IMR-90 (cell line): Measurements from ENCODE around the gene KRT8. TPM values are rescaled to one million over a fixed set of nuclear protein-coding genes. Genes with fewer than 3 reads are reported as not detected.

Experiments used
- ATAC-seq: fragments of 200-7000 bp; cut with Tn5 transposase; 2 replicates; pipeline ENCODE4 v1.9.1; 2020; ENCODE audit warnings: low read depth, mild to moderate bottlenecking, moderate library complexity
- BruUV-seq: library from RNA; stranded (reverse); fragments of 400-500 nt; replicated peaks from 2 replicates; lab custom pipeline; 2021; lab: Mats Ljungman, UMichigan
- CTCF ChIA-PET: fragments of 300-600 bp; formaldehyde crosslinking; extraction: SDS; loops from one replicate; lab custom pipeline; 2021; ENCODE audit warnings: antibody characterized with exemption; lab: Yijun Ruan, JAX
- POLR2A ChIA-PET: fragments of 300-600 bp; sonication (Branson Sonifier 250); formaldehyde crosslinking; loops from one replicate; lab custom pipeline; 2022; ENCODE audit warnings: antibody characterized with exemption; ENCODE audit not compliant: unreplicated experiment; lab: Charles Lee
- DNase-seq: peaks from one replicate; pipeline ENCODE4 v3.0.0; 2013
- H2AFZ ChIP-seq: replicated peaks from 2 replicates; pipeline ENCODE3; 2013; ENCODE audit warnings: low read length, mild to moderate bottlenecking; ENCODE audit not compliant: poor library complexity
- H2AK5ac ChIP-seq: 2 replicates; pipeline ENCODE4 v1.6.1; 2013; ENCODE audit warnings: low read depth, low read length, inconsistent platforms
- H2AK9ac ChIP-seq: replicated peaks from 2 replicates; pipeline ENCODE3; 2013; ENCODE audit warnings: mild to moderate bottlenecking, low read depth, low read length, moderate library complexity; ENCODE audit not compliant: poor library complexity
- H2BK120ac ChIP-seq: 2 replicates; pipeline ENCODE4 v1.6.1; 2013; ENCODE audit warnings: low read depth, low read length, inconsistent platforms
- H2BK15ac ChIP-seq: 3 replicates; pipeline ENCODE4 v1.6.1; 2013; ENCODE audit warnings: low read depth, low read length, inconsistent platforms
- H2BK20ac ChIP-seq: 2 replicates; pipeline ENCODE4 v1.6.1; 2013; ENCODE audit warnings: low read depth, mild to moderate bottlenecking, inconsistent platforms, low read length, moderate library complexity
- H2BK5ac ChIP-seq: 2 replicates; pipeline ENCODE4 v1.6.1; 2013; ENCODE audit warnings: mild to moderate bottlenecking, low read depth, low read length, inconsistent platforms; ENCODE audit not compliant: poor library complexity, severe bottlenecking
- H3K14ac ChIP-seq: replicated peaks from 2 replicates; pipeline ENCODE4 v1.6.1; 2013; ENCODE audit warnings: low read depth, low read length, inconsistent platforms
- H3K18ac ChIP-seq: 2 replicates; pipeline ENCODE4 v1.6.1; 2013; ENCODE audit warnings: low read depth, low read length, control low read depth
- H3K23ac ChIP-seq: 2 replicates; pipeline ENCODE4 v1.6.1; 2013; ENCODE audit warnings: low read depth, low read length, inconsistent platforms
- H3K27ac ChIP-seq: 2 replicates; pipeline ENCODE4 v1.5.1; 2013; ENCODE audit warnings: mild to moderate bottlenecking, control low read depth, low read length; ENCODE audit not compliant: insufficient read depth
- H3K27me3 ChIP-seq: 2 replicates; pipeline ENCODE4 v1.6.1; 2013; ENCODE audit warnings: low read length; ENCODE audit not compliant: control insufficient read depth, insufficient read depth
- H3K36me3 ChIP-seq: 2 replicates; pipeline ENCODE4 v1.6.1; 2013; ENCODE audit warnings: low read length, mixed read lengths; ENCODE audit not compliant: control insufficient read depth, insufficient read depth
- H3K4ac ChIP-seq: 2 replicates; pipeline ENCODE4 v1.6.1; 2013; ENCODE audit warnings: low read depth, low read length, inconsistent platforms
- H3K4me1 ChIP-seq: 2 replicates; pipeline ENCODE4 v1.6.1; 2013; ENCODE audit warnings: low read length, mixed read lengths; ENCODE audit not compliant: control insufficient read depth, insufficient read depth
- H3K4me2 ChIP-seq: 2 replicates; pipeline ENCODE4 v1.6.1; 2013; ENCODE audit warnings: low read depth, mild to moderate bottlenecking, control low read depth, low read length, moderate library complexity
- H3K4me3 ChIP-seq: 2 replicates; pipeline ENCODE4 v1.5.1; 2013; ENCODE audit warnings: low read depth, mild to moderate bottlenecking, control low read depth, low read length, moderate library complexity; ENCODE audit not compliant: insufficient read depth
- H3K56ac ChIP-seq: 2 replicates; pipeline ENCODE4 v1.6.1; 2013; ENCODE audit warnings: low read length, inconsistent platforms; ENCODE audit not compliant: insufficient read depth; ENCODE audit errors: extremely low read depth
- H3K79me1 ChIP-seq, 2 experiments: 2 replicates each; pipeline ENCODE4 v1.6.1; 2013; ENCODE audit warnings: low read length in 2 of 2, inconsistent platforms in 1 of 2, low read depth in 1 of 2
- H3K9ac ChIP-seq: 2 replicates; pipeline ENCODE4 v1.6.1; 2013; ENCODE audit warnings: low read depth, low read length, control low read depth
- H3K9me1 ChIP-seq: 2 replicates; pipeline ENCODE4 v1.6.1; 2013; ENCODE audit warnings: low read length, inconsistent platforms; ENCODE audit not compliant: insufficient read depth
- H3K9me3 ChIP-seq: 2 replicates; pipeline ENCODE4 v1.6.1; 2013; ENCODE audit warnings: low read length; ENCODE audit not compliant: control insufficient read depth, insufficient read depth
- H4K20me1 ChIP-seq: 2 replicates; pipeline ENCODE4 v1.6.1; 2013; ENCODE audit warnings: low read length, inconsistent platforms; ENCODE audit not compliant: insufficient read depth
- H4K5ac ChIP-seq: 2 replicates; pipeline ENCODE4 v1.6.1; 2013; ENCODE audit warnings: mild to moderate bottlenecking, low read depth, low read length, control low read depth
- H4K8ac ChIP-seq, 2 experiments: 2 replicates each; pipeline ENCODE4 v1.6.1; 2013; ENCODE audit warnings: low read depth in 2 of 2, low read length in 2 of 2, control low read depth in 1 of 2, inconsistent platforms in 1 of 2
- H4K91ac ChIP-seq: 2 replicates; pipeline ENCODE4 v1.6.1; 2013; ENCODE audit warnings: low read depth, low read length, inconsistent platforms; ENCODE audit not compliant: insufficient read depth
- BHLHE40 ChIP-seq: fragments of 150-350 bp; IDR thresholded peaks from 2 replicates; pipeline ENCODE4 v1.6.1; 2016; ENCODE audit warnings: mild to moderate bottlenecking, low read depth, low read length
- ELK1 ChIP-seq: fragments of 150-350 bp; IDR thresholded peaks from 2 replicates; pipeline ENCODE4 v1.6.1; 2016; ENCODE audit warnings: low read depth, mild to moderate bottlenecking, low read length, moderate library complexity, borderline replicate concordance
- MAFK ChIP-seq: IDR thresholded peaks from 2 replicates; pipeline ENCODE4 v1.6.1; 2012; ENCODE audit warnings: low read depth, low read length, improper control_type of control experiment
- NFE2L2 ChIP-seq: fragments of 150-350 bp; IDR thresholded peaks from 2 replicates; pipeline ENCODE4 v1.6.1; 2016; ENCODE audit warnings: low read depth, mild to moderate bottlenecking, low read length
- RAD21 ChIP-seq: IDR thresholded peaks from 2 replicates; pipeline ENCODE4 v1.6.1; 2012; ENCODE audit warnings: low read length, improper control_type of control experiment
- SMC3 ChIP-seq: fragments of 150-350 bp; IDR thresholded peaks from 2 replicates; pipeline ENCODE4 v1.6.1; 2016; ENCODE audit warnings: low read depth, mild to moderate bottlenecking, antibody characterized with exemption, low read length, moderate library complexity
- USF2 ChIP-seq: fragments of 150-350 bp; IDR thresholded peaks from 2 replicates; pipeline ENCODE4 v1.6.1; 2017; ENCODE audit warnings: mild to moderate bottlenecking, antibody characterized with exemption, low read length, low read depth
- WGBS, 2 experiments: methylation state at CpG; one replicate each; pipeline versions ENCODE4 v1.1.5 to v1.1.7; 2013; ENCODE audit warnings: missing lambda C conversion rate in 2 of 2; ENCODE audit not compliant: insufficient read length in 1 of 2; ENCODE audit errors: extremely low coverage in 2 of 2; 5-methylcytosine and 5-hydroxymethylcytosine counted together
- dilution Hi-C: fragments of 300-500 bp; cut with HindIII; formaldehyde crosslinking; loops from one replicate; pipeline ENCODE4 v1.14.3; 2018; ENCODE audit warnings: low sequenced_read_pairs; ENCODE audit not compliant: unreplicated experiment
- in situ Hi-C: fragments of 300-500 bp; cut with MboI; formaldehyde crosslinking; loops from 3 replicates; pipeline ENCODE4 v1.14.3; 2019; ENCODE audit warnings: low sequenced_read_pairs, inconsistent platforms, mixed read lengths
- intact Hi-C: fragments of 100-400 bp; cut with micrococcal nuclease; formaldehyde crosslinking; loops from 2 replicates; pipeline ENCODE4 v1.10.0; 2022
- polyA plus RNA-seq, 3 experiments: library from polyadenylated mRNA; depleted of rRNA; stranded (reverse); fragments of >200 nt; gene quantifications; 2 replicates each; pipeline ENCODE4 v1.2.3, GENCODE V29; 2012; ENCODE audit warnings: low replicate concordance in 1 of 3
- total RNA-seq: library from RNA; depleted of rRNA; stranded (reverse); fragments of >200 nt; gene quantifications from 2 replicates; pipeline ENCODE4 v1.2.3, GENCODE V29; 2012

Gene KRT8
- total and polyA plus RNA-seq, 2 of the 4 experiments (the other 2 are of a cell fraction): 10.9 to 39.3 TPM

- TF ChIP-seq ELK1: no peak
Measured at GRCh38 chr12:52944683-52945388, 40.0 kb upstream of the KRT8 start (continued).

GRCh38 chr12:52942901-52943181 lies 38.0 kb upstream of the KRT8 start:
- in situ Hi-C loops (no loop called here), intact Hi-C loops (no loop called here), dilution Hi-C loops (no loop called here)
- Histone ChIP-seq H3K9me1 (peaks cover 11% of the 10 kb centered on the region; the same call in 1 of the 2 replicates), H3K14ac (no peak overlapping the region), H4K20me1 (no peaks in the 10 kb centered on the region), H3K9me3 (no peaks in the 10 kb centered on the region; the same call in 1 of the 2 replicates), H3K4me1 (peaks cover 21% of the 10 kb centered on the region), H3K9ac (no peak overlapping the region), H2BK15ac (no peak overlapping the region), H2BK20ac (no peak overlapping the region), H4K91ac (no peak overlapping the region), H3K23ac (no peak overlapping the region), H3K27me3 (no peaks in the 10 kb centered on the region), H3K4me2 (no peak overlapping the region), H2BK120ac (no peak overlapping the region), H4K8ac (no peak overlapping the region), H3K36me3 (no peaks in the 10 kb centered on the region), H2BK5ac (no peak overlapping the region), H3K27ac (no peak overlapping the region), H4K5ac (no peak overlapping the region), H3K56ac (no peak overlapping the region), H3K18ac (no peak overlapping the region), H2AFZ (no peak overlapping the region), H3K4ac (no peak overlapping the region), H3K79me1 (peaks cover 9 to 29% of the 10 kb centered on the region in 2 experiments; a peak in 2 of 4 replicates), H2AK5ac (peak overlapping the region; percentile 70; the same call in 1 of the 2 replicates), H3K4me3 (no peak overlapping the region), H2AK9ac (no peak overlapping the region)
- no peak for ATAC-seq
- ChIA-PET POLR2A (no interaction called here), CTCF (no interaction called here)
- WGBS, 2 experiments: 80% methylated on average over 1 of the region's 3 CpGs; no CpG with 5 or more reads in 1 of the 2 experiments
- DNase-seq: no peak
- TF ChIP-seq NFE2L2 (no peak), RAD21 (no peak), BHLHE40 (no peak), SMC3 (no peak), MAFK (no peak), USF2 (no peak)
- no TSS peak for BruUV-seq
